ENCODE data around the gene PLPPR5.

PLPPR5 gene

DNA sequence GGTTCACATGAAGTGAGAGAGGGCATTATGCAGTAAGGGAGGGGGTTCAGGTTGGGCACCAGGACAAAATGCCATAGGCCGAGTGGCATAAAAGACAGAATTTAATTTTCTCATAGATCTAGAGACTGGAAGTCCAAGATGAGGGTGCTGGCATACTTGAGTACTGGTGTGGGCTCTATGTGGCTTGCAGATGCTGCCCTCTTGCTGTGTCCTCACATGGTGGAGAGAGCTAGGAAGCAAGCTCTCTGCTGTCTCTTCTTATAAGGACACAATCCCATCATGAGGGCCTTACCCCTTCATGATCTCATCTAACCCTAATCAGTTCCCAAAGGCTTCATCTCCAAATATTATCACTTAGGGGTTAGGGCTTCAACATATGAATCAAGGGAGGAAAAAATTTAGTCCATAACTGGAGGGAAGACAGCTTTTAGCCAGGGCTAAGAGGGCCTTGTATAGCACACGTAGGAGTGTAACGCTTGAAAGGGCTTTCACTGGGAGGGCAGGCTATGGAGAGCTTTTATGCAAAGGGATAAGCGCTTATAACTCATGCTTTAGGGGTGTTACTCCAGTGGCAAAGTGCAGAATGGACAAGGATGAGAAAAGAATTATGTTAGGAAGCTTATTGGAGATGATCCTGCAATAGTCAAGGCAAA lies 64.5 kb downstream of the PLPPR5 start:
- H3K27ac ChIP-seq (ENCODE audit: insufficient read depth, low read length, poor library complexity, severe bottlenecking) = no peak overlapping the region
- no peaks in the 10 kb centered on the region for H3K4me1 ChIP-seq (ENCODE audit: control insufficient read depth, insufficient read depth, low read length, poor library complexity, severe bottlenecking)
- H3K4me3 ChIP-seq (ENCODE audit: insufficient read depth, low read depth, low read length, poor library complexity, severe bottlenecking) = no peak overlapping the region
- H3K36me3 ChIP-seq (ENCODE audit: control insufficient read depth, insufficient read depth, low read length) = no peaks in the 10 kb centered on the region
- DNase-seq = no peak
- no peaks in the 10 kb centered on the region for H3K27me3 ChIP-seq (replicated peaks; ENCODE audit: control insufficient read depth, insufficient read depth, low read length, poor library complexity, severe bottlenecking)
- H3K9me3 ChIP-seq (ENCODE audit: control insufficient read depth, low read length) = no peaks in the 10 kb centered on the region

DNA sequence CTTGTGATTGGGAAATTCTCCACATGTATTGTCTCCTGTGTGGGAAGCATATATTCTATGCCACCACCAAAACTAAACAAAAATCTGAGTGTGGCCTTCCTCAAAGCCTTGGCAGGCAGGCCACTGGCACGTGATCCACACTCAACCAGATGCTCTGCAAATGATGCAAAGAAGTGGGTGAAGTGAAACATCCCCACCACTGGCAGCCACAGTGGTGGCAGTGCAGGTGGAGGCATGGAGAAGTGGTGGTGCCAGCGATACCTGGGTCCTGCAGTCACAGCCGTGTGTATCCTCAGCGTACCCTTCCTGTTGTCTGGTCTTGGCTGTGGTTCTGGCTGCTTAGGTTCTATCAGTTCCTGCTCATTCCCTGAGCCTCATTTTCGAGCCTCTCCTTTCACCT lies 65.2 kb downstream of the PLPPR5 start:
- Histone ChIP-seq H3K4me1 (ENCODE audit: control insufficient read depth, insufficient read depth, low read length, poor library complexity, severe bottlenecking) (no peaks in the 10 kb centered on the region), H3K9me3 (ENCODE audit: control insufficient read depth, low read length) (no peaks in the 10 kb centered on the region), H3K36me3 (ENCODE audit: control insufficient read depth, insufficient read depth, low read length) (no peaks in the 10 kb centered on the region), H3K27me3 (replicated peaks; ENCODE audit: control insufficient read depth, insufficient read depth, low read length, poor library complexity, severe bottlenecking) (no peaks in the 10 kb centered on the region), H3K27ac (ENCODE audit: insufficient read depth, low read length, poor library complexity, severe bottlenecking) (no peak overlapping the region), H3K4me3 (ENCODE audit: insufficient read depth, low read depth, low read length, poor library complexity, severe bottlenecking) (no peak overlapping the region)
- DNase-seq = no peak

DNA sequence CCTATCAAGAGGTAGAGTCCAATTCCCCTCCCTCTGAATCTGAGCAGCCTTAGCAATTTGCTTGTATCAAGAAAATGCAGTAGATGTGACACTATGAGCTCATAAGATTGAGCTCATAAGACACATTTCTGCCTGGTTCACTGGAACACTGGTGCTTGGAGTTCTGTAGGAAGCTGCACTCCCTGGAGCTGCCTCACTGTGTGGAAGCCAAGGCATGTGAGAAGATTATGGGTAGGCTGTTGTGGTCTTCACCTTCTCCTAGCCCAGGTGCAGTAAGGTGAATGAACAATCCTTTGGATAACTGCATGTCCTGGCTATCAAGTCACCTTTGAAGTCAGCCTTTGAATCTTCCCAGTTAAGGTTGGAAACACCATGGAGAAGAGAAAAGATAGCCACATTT lies 67.3 kb downstream of the PLPPR5 start:
- Histone ChIP-seq H3K4me3 (ENCODE audit: insufficient read depth, low read depth, low read length, poor library complexity, severe bottlenecking) (no peak overlapping the region), H3K36me3 (ENCODE audit: control insufficient read depth, insufficient read depth, low read length) (no peaks in the 10 kb centered on the region), H3K9me3 (ENCODE audit: control insufficient read depth, low read length) (no peaks in the 10 kb centered on the region), H3K4me1 (ENCODE audit: control insufficient read depth, insufficient read depth, low read length, poor library complexity, severe bottlenecking) (no peaks in the 10 kb centered on the region), H3K27ac (ENCODE audit: insufficient read depth, low read length, poor library complexity, severe bottlenecking) (no peak overlapping the region), H3K27me3 (replicated peaks; ENCODE audit: control insufficient read depth, insufficient read depth, low read length, poor library complexity, severe bottlenecking) (no peaks in the 10 kb centered on the region)
- no peak for DNase-seq

DNA sequence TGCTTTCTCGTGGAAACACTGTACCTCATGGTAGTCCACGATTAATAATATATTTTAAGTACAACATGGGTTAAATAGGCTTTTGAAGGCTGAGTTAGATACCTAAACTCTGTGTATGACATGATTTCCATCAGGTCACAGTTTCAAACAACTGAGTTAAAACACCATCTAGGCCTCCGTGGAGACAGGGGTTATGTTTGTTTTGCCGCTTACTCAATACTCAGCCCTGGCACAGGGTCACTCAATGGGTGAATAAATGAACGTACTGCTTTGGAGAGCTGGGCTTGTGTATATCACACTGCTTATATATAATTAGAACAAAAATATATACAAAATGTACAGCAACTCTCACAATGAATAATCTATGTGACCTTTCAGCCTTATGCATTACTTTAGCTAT lies 72.5 kb downstream of the PLPPR5 start:
- Histone ChIP-seq H3K9me3 (ENCODE audit: control insufficient read depth, low read length) (no peaks in the 10 kb centered on the region), H3K4me3 (ENCODE audit: insufficient read depth, low read depth, low read length, poor library complexity, severe bottlenecking) (no peak overlapping the region), H3K36me3 (ENCODE audit: control insufficient read depth, insufficient read depth, low read length) (no peaks in the 10 kb centered on the region), H3K4me1 (ENCODE audit: control insufficient read depth, insufficient read depth, low read length, poor library complexity, severe bottlenecking) (no peaks in the 10 kb centered on the region), H3K27me3 (replicated peaks; ENCODE audit: control insufficient read depth, insufficient read depth, low read length, poor library complexity, severe bottlenecking) (no peaks in the 10 kb centered on the region), H3K27ac (ENCODE audit: insufficient read depth, low read length, poor library complexity, severe bottlenecking) (no peak overlapping the region)
- no peak for DNase-seq

DNA sequence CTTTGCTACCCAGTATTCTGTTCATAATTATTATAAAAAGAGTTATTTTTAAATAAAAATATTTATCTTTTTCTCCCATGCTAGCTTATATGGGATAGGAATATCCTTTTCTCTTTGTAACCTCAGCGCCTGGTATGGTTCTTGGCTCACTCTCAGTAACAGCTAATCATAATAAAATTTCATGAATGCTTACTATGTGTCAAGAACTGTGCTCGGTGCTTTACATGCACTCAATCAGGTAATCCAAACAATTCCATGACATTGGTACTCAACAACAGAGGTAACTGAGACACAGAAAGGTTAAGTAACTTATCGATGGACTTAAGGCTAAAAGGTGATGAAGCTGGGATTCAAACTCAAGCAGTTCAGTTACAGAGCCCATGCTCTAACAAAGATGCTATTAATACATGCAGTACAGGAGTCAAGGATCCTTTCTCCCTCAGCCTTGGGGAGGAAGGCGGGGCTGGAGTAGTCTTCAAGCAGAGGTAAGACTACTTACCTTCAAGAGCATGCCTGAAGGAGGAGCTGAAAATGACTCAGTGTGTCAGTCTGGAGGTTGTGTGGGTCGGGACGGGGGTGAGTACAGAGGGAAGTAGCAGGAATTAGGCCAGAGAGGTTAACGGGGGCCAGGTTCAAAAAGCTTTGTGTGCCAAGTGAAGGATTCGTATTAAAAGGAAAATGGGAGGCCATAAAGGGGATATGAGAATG lies 73.4 kb downstream of the PLPPR5 start:
- H3K4me3 ChIP-seq (ENCODE audit: insufficient read depth, low read depth, low read length, poor library complexity, severe bottlenecking) = no peak overlapping the region
- H3K9me3 ChIP-seq (ENCODE audit: control insufficient read depth, low read length) = no peaks in the 10 kb centered on the region
- no peak for DNase-seq
- H3K27me3 ChIP-seq (replicated peaks; ENCODE audit: control insufficient read depth, insufficient read depth, low read length, poor library complexity, severe bottlenecking) = no peaks in the 10 kb centered on the region
- H3K4me1 ChIP-seq (ENCODE audit: control insufficient read depth, insufficient read depth, low read length, poor library complexity, severe bottlenecking) = no peaks in the 10 kb centered on the region
- no peaks in the 10 kb centered on the region for H3K36me3 ChIP-seq (ENCODE audit: control insufficient read depth, insufficient read depth, low read length)
- no peak overlapping the region for H3K27ac ChIP-seq (ENCODE audit: insufficient read depth, low read length, poor library complexity, severe bottlenecking)

DNA sequence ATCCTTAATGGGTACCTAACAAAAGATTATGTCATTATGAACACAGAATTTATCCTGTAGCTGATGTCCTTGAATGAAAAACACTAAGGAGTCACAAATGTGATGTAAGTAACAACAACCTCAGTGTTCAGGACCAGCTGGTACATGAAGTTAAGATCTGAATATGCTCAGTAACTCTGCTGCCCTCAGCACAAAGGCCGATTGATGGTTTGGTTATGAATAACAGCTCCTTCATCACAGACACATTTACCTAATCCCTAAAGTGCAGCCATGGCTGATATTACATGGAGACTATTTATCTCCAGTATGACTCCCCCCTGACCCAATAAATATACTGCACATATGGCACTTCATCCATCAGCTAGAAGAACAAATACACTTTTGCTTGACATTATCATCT lies 75.2 kb downstream of the PLPPR5 start:
- no peaks in the 10 kb centered on the region for H3K36me3 ChIP-seq (ENCODE audit: control insufficient read depth, insufficient read depth, low read length)
- no peaks in the 10 kb centered on the region for H3K27me3 ChIP-seq (replicated peaks; ENCODE audit: control insufficient read depth, insufficient read depth, low read length, poor library complexity, severe bottlenecking)
- DNase-seq = no peak
- no peaks in the 10 kb centered on the region for H3K4me1 ChIP-seq (ENCODE audit: control insufficient read depth, insufficient read depth, low read length, poor library complexity, severe bottlenecking)
- H3K4me3 ChIP-seq (ENCODE audit: insufficient read depth, low read depth, low read length, poor library complexity, severe bottlenecking) = no peak overlapping the region
- H3K9me3 ChIP-seq (ENCODE audit: control insufficient read depth, low read length) = no peaks in the 10 kb centered on the region
- H3K27ac ChIP-seq (ENCODE audit: insufficient read depth, low read length, poor library complexity, severe bottlenecking) = no peak overlapping the region

DNA sequence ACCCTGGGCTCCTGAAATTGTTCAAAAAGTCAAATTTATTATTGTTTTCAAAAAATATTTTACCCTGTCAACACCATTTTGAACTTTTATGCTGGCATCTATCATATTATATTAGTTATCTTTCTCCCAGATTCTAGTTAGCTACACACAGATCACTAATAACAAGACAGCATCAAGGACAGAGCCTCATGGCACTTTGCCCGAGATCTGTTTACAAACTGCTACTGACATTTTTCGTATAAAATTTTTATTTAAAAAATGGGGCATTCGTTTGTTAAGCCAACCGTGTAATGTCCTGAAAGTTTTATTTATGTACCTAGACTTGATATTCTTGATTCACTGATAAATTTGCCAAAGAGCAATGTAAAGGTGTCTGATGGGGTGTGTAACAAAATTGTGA lies 78.1 kb downstream of the PLPPR5 start:
- Histone ChIP-seq H3K27ac (ENCODE audit: insufficient read depth, low read length, poor library complexity, severe bottlenecking) (no peak overlapping the region), H3K27me3 (replicated peaks; ENCODE audit: control insufficient read depth, insufficient read depth, low read length, poor library complexity, severe bottlenecking) (no peaks in the 10 kb centered on the region), H3K36me3 (ENCODE audit: control insufficient read depth, insufficient read depth, low read length) (no peaks in the 10 kb centered on the region), H3K4me3 (ENCODE audit: insufficient read depth, low read depth, low read length, poor library complexity, severe bottlenecking) (no peak overlapping the region), H3K4me1 (ENCODE audit: control insufficient read depth, insufficient read depth, low read length, poor library complexity, severe bottlenecking) (no peaks in the 10 kb centered on the region), H3K9me3 (ENCODE audit: control insufficient read depth, low read length) (no peaks in the 10 kb centered on the region)
- no peak for DNase-seq

DNA sequence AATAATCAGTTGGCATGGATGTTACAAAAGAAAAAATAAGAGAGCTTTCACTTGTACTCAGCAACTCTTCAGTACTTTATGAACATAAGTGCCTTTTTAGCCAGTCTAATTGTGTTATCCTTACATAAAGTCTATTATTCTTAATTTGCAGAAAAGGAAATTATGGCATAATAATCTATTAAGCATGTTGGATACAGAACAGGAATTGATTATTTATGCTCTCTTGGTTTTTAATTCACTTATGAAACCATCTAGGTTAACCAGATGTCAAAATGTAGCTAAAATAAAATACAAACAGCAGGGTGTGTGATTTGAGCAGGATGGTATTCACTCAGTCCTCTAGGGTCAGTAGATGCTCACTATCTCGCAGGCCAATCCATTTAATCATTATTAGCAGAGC lies 79.7 kb downstream of the PLPPR5 start:
- no peak for DNase-seq
- no peaks in the 10 kb centered on the region for H3K27me3 ChIP-seq (replicated peaks; ENCODE audit: control insufficient read depth, insufficient read depth, low read length, poor library complexity, severe bottlenecking)
- H3K9me3 ChIP-seq (ENCODE audit: control insufficient read depth, low read length) = no peaks in the 10 kb centered on the region
- no peaks in the 10 kb centered on the region for H3K4me1 ChIP-seq (ENCODE audit: control insufficient read depth, insufficient read depth, low read length, poor library complexity, severe bottlenecking)
- no peaks in the 10 kb centered on the region for H3K36me3 ChIP-seq (ENCODE audit: control insufficient read depth, insufficient read depth, low read length)
- no peak overlapping the region for H3K27ac ChIP-seq (ENCODE audit: insufficient read depth, low read length, poor library complexity, severe bottlenecking)
- H3K4me3 ChIP-seq (ENCODE audit: insufficient read depth, low read depth, low read length, poor library complexity, severe bottlenecking) = no peak overlapping the region

DNA sequence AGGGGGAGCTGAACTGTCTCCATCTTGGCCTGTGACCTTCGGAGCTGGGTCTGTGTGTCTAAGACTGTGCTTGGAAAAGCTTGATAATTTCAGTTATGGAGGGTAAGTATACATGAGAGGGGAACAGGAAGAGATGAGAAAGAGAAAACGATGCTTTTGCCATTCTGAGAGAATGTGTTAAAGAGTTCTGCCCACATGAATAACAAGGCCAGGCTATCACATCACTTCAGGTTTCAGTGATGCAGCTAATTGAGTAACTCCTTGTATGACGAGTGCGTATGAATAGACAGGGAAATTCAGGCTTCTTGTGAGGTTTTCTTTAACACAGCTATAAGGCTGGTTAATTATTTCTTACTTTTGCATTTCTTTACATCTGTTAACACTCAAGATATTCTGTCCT lies 81.0 kb downstream of the PLPPR5 start:
- Histone ChIP-seq H3K27ac (ENCODE audit: insufficient read depth, low read length, poor library complexity, severe bottlenecking) (no peak overlapping the region), H3K27me3 (replicated peaks; ENCODE audit: control insufficient read depth, insufficient read depth, low read length, poor library complexity, severe bottlenecking) (no peaks in the 10 kb centered on the region), H3K4me3 (ENCODE audit: insufficient read depth, low read depth, low read length, poor library complexity, severe bottlenecking) (no peak overlapping the region), H3K36me3 (ENCODE audit: control insufficient read depth, insufficient read depth, low read length) (no peaks in the 10 kb centered on the region), H3K4me1 (ENCODE audit: control insufficient read depth, insufficient read depth, low read length, poor library complexity, severe bottlenecking) (no peaks in the 10 kb centered on the region), H3K9me3 (ENCODE audit: control insufficient read depth, low read length) (no peaks in the 10 kb centered on the region)
- no peak for DNase-seq

DNA sequence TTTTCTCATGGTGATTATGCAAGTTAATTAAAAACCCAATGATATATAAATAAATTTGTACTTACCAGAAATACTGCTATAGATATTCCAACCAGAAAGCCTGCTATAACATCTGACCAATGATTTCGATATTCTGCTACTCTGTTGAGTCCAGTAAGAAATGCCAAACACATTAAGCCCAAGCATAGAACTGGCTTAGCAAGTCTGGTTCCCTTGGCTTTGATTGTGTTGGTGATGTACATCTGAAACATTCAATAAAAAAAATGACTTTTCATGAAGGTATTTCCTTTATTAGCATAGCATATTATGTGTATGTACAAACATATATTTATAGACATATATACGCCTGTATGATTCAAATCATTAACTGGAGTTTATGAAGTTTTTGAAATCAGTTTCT lies 82.8 kb downstream of the PLPPR5 start:
- H3K4me3 ChIP-seq (ENCODE audit: insufficient read depth, low read depth, low read length, poor library complexity, severe bottlenecking) = no peak overlapping the region
- H3K9me3 ChIP-seq (ENCODE audit: control insufficient read depth, low read length) = no peaks in the 10 kb centered on the region
- no peaks in the 10 kb centered on the region for H3K36me3 ChIP-seq (ENCODE audit: control insufficient read depth, insufficient read depth, low read length)
- no peaks in the 10 kb centered on the region for H3K27me3 ChIP-seq (replicated peaks; ENCODE audit: control insufficient read depth, insufficient read depth, low read length, poor library complexity, severe bottlenecking)
- H3K4me1 ChIP-seq (ENCODE audit: control insufficient read depth, insufficient read depth, low read length, poor library complexity, severe bottlenecking) = no peaks in the 10 kb centered on the region
- DNase-seq = no peak
- H3K27ac ChIP-seq (ENCODE audit: insufficient read depth, low read length, poor library complexity, severe bottlenecking) = no peak overlapping the region

Data from effector memory CD4-positive, alpha-beta T cell (primary cell).